Esophagus muscularis mucosa (tissue), 4 donors: ENCODE measurements around the gene PRKACB.

Source experiments
- EP300 ChIP-seq: sonication (generic); formaldehyde crosslinking; IDR thresholded peaks from one replicate; pipeline ENCODE4 v1.6.1; 2017; ENCODE audit warnings: antibody characterized with exemption
- POLR2A ChIP-seq: fragments of 450-650 bp; IDR thresholded peaks from one replicate; pipeline ENCODE4 v1.6.1; 2017; ENCODE audit warnings: antibody characterized with exemption, moderate library complexity, mild to moderate bottlenecking, low read depth
- POLR2AphosphoS5 ChIP-seq, 2 donors: sonication (generic); formaldehyde crosslinking; IDR thresholded peaks; one replicate each; pipeline ENCODE4 v1.6.1; 2017; ENCODE audit warnings: antibody characterized with exemption in 2 of 2
- TF ChIP-seq, protein P1 (sequence below), 3 experiments: fragments of 200-600 bp in 2 of 3; fragments of 450-650 bp in 1 of 3; sonication (generic) in 2 of 3; IDR thresholded peaks; one replicate each; pipeline ENCODE4 v1.5.1; 2017 to 2019; ENCODE audit warnings: antibody characterized with exemption in 3 of 3, mild to moderate bottlenecking in 2 of 3, moderate library complexity in 1 of 3

DNA sequence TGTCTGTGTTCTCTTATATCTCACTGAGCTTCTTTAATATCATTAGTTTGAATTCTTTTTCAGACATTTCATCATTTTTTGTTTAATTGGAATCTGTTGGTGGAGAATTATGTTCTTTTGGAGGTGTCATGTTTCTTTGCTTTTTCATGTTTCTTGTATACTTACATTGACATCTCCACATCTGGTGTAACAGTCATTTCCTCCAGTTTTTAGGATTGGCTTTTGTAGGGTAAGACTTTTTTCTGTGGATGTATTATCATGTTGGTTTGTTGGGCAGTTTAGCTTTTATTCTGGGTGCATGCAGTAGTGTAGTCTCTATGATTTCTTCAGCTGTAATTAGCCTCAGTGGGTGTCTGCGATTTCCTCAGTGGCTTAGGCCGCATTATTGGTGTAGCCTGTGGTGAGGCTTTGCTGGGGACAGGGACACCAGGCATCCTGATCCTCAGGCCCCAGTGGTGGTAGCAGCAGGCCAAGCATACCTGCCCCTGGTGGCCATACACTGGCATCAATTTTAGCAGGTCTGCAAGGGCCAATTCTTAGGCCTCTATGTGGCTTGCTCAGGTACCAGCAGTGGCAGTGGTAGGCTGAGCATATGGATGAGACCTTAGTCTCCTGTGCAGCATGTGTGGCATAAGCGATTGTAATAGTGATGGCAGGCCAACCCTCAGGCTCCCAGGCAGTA is 79.8 kb downstream of the PRKACB start:
- no peak for TF ChIP-seq EP300
- no peak for TF ChIP-seq POLR2A
- TF ChIP-seq, protein P1, sequence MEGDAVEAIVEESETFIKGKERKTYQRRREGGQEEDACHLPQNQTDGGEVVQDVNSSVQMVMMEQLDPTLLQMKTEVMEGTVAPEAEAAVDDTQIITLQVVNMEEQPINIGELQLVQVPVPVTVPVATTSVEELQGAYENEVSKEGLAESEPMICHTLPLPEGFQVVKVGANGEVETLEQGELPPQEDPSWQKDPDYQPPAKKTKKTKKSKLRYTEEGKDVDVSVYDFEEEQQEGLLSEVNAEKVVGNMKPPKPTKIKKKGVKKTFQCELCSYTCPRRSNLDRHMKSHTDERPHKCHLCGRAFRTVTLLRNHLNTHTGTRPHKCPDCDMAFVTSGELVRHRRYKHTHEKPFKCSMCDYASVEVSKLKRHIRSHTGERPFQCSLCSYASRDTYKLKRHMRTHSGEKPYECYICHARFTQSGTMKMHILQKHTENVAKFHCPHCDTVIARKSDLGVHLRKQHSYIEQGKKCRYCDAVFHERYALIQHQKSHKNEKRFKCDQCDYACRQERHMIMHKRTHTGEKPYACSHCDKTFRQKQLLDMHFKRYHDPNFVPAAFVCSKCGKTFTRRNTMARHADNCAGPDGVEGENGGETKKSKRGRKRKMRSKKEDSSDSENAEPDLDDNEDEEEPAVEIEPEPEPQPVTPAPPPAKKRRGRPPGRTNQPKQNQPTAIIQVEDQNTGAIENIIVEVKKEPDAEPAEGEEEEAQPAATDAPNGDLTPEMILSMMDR (IDR thresholded peaks at IDR 0.05), result no peak
- no peak for TF ChIP-seq POLR2AphosphoS5 (IDR thresholded peaks at IDR 0.05)
